Activated CD8-positive, alpha-beta memory T cell treated with anti-CD3 and anti-CD28 coated beads for 48 hours (primary cell): ENCODE results near the gene SINHCAF.

ENCODE experiments used
- DNase-seq, 3 experiments: peaks; one replicate each; pipeline ENCODE4 v3.0.0-alpha.2; 2020; ENCODE audit warnings: low read depth in 2 of 3, low spot score in 2 of 3

The SINHCAF gene

GRCh38 chr12:31234053-31234840 lies 91.7 kb downstream of the SINHCAF start:
- DNase-seq = no peak

GRCh38 chr12:31233061-31233730 lies 92.8 kb downstream of the SINHCAF start:
- no peak for DNase-seq

- no peak for DNase-seq
These were observed 93.5 kb downstream of the SINHCAF start for GRCh38 chr12:31232361-31232965.

- no peak for DNase-seq
These were observed 94.2 kb downstream of the SINHCAF start for GRCh38 chr12:31231611-31232360.
